HepG2 (cell line): ENCODE data around the gene RBM5.

Source experiments
- BRCA1 ChIP-seq: sonication (generic); formaldehyde crosslinking; IDR thresholded peaks from 2 replicates; pipeline ENCODE4 v1.4.0; 2020; ENCODE audit warnings: missing genetic modification reagents
- EP300 ChIP-seq, 3 experiments: sonication (generic) in 1 of 3; formaldehyde crosslinking in 1 of 3; IDR thresholded peaks; 2 replicates each; pipeline versions ENCODE4 v1.5.1 to v1.6.1; 2011 to 2020; ENCODE audit warnings: low read depth in 2 of 3, low read length in 2 of 3, borderline replicate concordance in 1 of 3, improper control_type of control experiment in 1 of 3, mild to moderate bottlenecking in 1 of 3, missing genetic modification reagents in 1 of 3, moderate library complexity in 1 of 3
- FOXK1 ChIP-seq: sonication (generic); formaldehyde crosslinking; IDR thresholded peaks from 2 replicates; pipeline ENCODE4 v1.4.0; 2020; ENCODE audit warnings: low read depth, missing genetic modification reagents, borderline replicate concordance
- FOXP4 ChIP-seq: sonication (generic); formaldehyde crosslinking; IDR thresholded peaks from 2 replicates; pipeline ENCODE4 v1.4.0; 2020; ENCODE audit warnings: missing genetic modification reagents
- HMG20A ChIP-seq: IDR thresholded peaks from 2 replicates; pipeline ENCODE4 v1.6.1; 2016; ENCODE audit warnings: borderline replicate concordance
- MAZ ChIP-seq, 2 experiments: sonication (generic) in 1 of 2; formaldehyde crosslinking in 1 of 2; IDR thresholded peaks; 2 replicates each; pipeline versions ENCODE4 v1.5.0 to v1.6.1; 2012 to 2020; ENCODE audit warnings: low read depth in 2 of 2, mild to moderate bottlenecking in 2 of 2, borderline replicate concordance in 1 of 2, improper control_type of control experiment in 1 of 2, low read length in 1 of 2, missing genetic modification reagents in 1 of 2, moderate library complexity in 1 of 2
- MEIS2 ChIP-seq: sonication (generic); formaldehyde crosslinking; IDR thresholded peaks from 2 replicates; pipeline ENCODE4 v1.9.0; 2021; ENCODE audit warnings: mild to moderate bottlenecking, missing genetic modification reagents
- NR2F6 ChIP-seq, 2 experiments: IDR thresholded peaks; 2 replicates each; pipeline ENCODE4 v1.6.1; 2016; ENCODE audit warnings: antibody characterized with exemption in 1 of 2, mild to moderate bottlenecking in 1 of 2
- POLR2AphosphoS5 ChIP-seq: IDR thresholded peaks from 2 replicates; pipeline ENCODE4 v1.6.1; 2012; ENCODE audit warnings: low read depth, low read length
- RNF2 ChIP-seq: fragments of 450-650 bp; conservative IDR thresholded peaks from 2 replicates; pipeline ENCODE4 v1.6.1; 2016; ENCODE audit warnings: low read depth
- TAF1 ChIP-seq: sonication (generic); formaldehyde crosslinking; IDR thresholded peaks from 2 replicates; pipeline ENCODE4 v1.4.0; 2020; ENCODE audit warnings: missing genetic modification reagents
- TF ChIP-seq, protein P1 (sequence below): sonication (generic); formaldehyde crosslinking; IDR thresholded peaks from 2 replicates; pipeline ENCODE4 v1.5.0; 2020; ENCODE audit warnings: mild to moderate bottlenecking, missing genetic modification reagents, moderate library complexity

DNA sequence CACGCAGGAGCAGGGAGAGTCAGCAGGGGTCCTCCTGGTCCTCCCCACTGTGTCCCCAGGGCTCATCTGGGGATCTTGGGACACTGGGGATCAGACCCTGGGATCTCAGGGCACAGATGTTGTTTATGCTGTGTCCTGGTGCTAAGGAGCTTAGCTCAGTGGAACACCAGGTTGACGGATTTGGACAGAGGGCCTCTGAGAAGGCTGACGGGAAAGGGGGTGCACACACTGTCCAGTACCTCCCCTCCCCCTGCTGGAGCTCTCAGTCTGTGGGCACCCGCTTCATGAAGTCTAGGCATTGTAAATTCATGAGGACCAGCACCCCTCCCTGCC lies 44.5 kb downstream of the RBM5 start:
- TF ChIP-seq FOXP4 (CRISPR knock-in tag) = no peak
- TF ChIP-seq POLR2AphosphoS5 = no peak
- no peak for TF ChIP-seq TAF1 (CRISPR knock-in tag)
- no peak for TF ChIP-seq MEIS2 (CRISPR knock-in tag)
- TF ChIP-seq HMG20A (CRISPR knock-in tag) = no peak
- no peak for TF ChIP-seq BRCA1
- no peak for TF ChIP-seq FOXK1 (CRISPR knock-in tag)
- TF ChIP-seq, protein P1, sequence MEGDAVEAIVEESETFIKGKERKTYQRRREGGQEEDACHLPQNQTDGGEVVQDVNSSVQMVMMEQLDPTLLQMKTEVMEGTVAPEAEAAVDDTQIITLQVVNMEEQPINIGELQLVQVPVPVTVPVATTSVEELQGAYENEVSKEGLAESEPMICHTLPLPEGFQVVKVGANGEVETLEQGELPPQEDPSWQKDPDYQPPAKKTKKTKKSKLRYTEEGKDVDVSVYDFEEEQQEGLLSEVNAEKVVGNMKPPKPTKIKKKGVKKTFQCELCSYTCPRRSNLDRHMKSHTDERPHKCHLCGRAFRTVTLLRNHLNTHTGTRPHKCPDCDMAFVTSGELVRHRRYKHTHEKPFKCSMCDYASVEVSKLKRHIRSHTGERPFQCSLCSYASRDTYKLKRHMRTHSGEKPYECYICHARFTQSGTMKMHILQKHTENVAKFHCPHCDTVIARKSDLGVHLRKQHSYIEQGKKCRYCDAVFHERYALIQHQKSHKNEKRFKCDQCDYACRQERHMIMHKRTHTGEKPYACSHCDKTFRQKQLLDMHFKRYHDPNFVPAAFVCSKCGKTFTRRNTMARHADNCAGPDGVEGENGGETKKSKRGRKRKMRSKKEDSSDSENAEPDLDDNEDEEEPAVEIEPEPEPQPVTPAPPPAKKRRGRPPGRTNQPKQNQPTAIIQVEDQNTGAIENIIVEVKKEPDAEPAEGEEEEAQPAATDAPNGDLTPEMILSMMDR (CRISPR knock-in tag) = no peak
- TF ChIP-seq NR2F6 (IDR thresholded peaks at IDR 0.05) = no peak
- no peak for TF ChIP-seq NR2F6 (CRISPR knock-in tag; IDR thresholded peaks at IDR 0.05)
- no peak for TF ChIP-seq MAZ (IDR thresholded peaks at IDR 0.05; ENCODE audit: borderline replicate concordance, low read depth, low read length)
- no peak for TF ChIP-seq MAZ (CRISPR knock-in tag; IDR thresholded peaks at IDR 0.05; ENCODE audit: low read depth)
- no peak for TF ChIP-seq RNF2
- TF ChIP-seq EP300 (IDR thresholded peaks at IDR 0.05; ENCODE audit: low read depth in 2 of 2, low read length in 2 of 2) = no peak
- TF ChIP-seq EP300 (CRISPR knock-in tag; IDR thresholded peaks at IDR 0.05; ENCODE audit: borderline replicate concordance) = no peak
